ENCODE data around the gene HAUS7.

DNA sequence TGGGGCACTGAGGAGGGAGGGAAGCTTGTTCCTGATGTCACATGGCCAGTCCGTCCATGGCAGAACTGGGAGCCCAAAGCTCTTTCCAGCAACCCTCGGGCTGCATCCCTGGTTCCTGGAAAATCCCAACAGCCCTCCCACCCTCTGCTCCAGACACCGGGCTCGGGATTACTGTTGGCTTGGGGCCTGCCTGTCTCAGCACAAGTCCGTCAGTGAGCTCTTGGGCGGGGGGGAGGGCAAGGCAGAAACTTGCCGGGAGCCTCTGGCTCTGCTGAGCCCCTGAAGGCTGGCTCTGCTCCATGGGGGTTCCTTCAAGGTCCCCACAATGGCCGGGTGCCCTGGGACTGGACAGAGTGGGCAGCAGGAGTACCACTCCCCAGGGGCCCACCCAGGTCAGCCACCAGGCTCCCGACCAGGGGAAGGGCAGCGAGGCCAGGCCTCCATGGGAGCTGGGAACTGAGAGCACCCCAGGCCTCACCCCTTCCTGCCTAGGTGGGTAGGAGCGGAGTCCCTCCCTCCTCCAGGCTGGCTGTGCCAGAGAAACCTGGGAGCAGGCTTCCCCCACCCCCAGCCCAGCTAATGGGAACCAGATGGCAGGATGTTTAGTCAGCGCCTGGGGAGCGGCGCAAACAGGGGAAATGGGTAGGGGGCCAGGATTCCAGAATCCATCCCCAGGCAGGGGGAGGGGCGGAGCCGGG lies 6.4 kb upstream of the HAUS7 start:
- TF ChIP-seq POLR2AphosphoS5 (IDR thresholded peaks at IDR 0.05; ENCODE audit: low read depth, low read length) (no peak), TAF1 (IDR thresholded peaks at IDR 0.05; ENCODE audit: borderline replicate concordance, low read depth, low read length) (no peak), POLR2A (IDR thresholded peaks at IDR 0.05; ENCODE audit: low read depth, low read length) (no peak)
